WTC11 (cell line): ENCODE results near the gene LCN1. TPM values are rescaled to one million over a fixed set of nuclear protein-coding genes. Genes with fewer than 3 reads are reported as not detected.

ENCODE experiments used
- ATAC-seq: fragments of 200-7000 bp; cut with Tn5 transposase; 2 replicates; pipeline ENCODE4 v1.10.0; 2021; ENCODE audit warnings: mild to moderate bottlenecking, moderate library complexity
- CTCF ChIA-PET: fragments of 300-600 bp; sonication (Branson Sonifier 250); formaldehyde crosslinking; loops from one replicate; lab custom pipeline; 2021; ENCODE audit warnings: antibody characterized with exemption; lab: Charles Lee
- POLR2A ChIA-PET: fragments of 350-600 bp; sonication (Branson Sonifier 250); formaldehyde crosslinking; loops from one replicate; lab custom pipeline; 2021; ENCODE audit warnings: antibody characterized with exemption; lab: Charles Lee
- DNase-seq: peaks from one replicate; pipeline ENCODE4 v3.0.0; 2021; ENCODE audit warnings: low spot score
- H3K27ac Mint-ChIP-seq: 2 replicates; pipeline ENCODE4 v1.8.0; 2021; ENCODE audit warnings: mixed read lengths
- H3K27me3 Mint-ChIP-seq: 2 replicates; pipeline ENCODE4 v1.8.0; 2021; ENCODE audit warnings: low read depth, mild to moderate bottlenecking, moderate library complexity, mixed read lengths
- H3K36me3 Mint-ChIP-seq: 2 replicates; pipeline ENCODE4 v1.8.0; 2021; ENCODE audit warnings: mixed read lengths
- H3K4me1 Mint-ChIP-seq: 2 replicates; pipeline ENCODE4 v1.8.0; 2022; ENCODE audit warnings: mixed read lengths
- H3K4me3 Mint-ChIP-seq: 2 replicates; pipeline ENCODE4 v1.8.0; 2021; ENCODE audit warnings: mild to moderate bottlenecking, moderate library complexity, mixed read lengths
- H3K9me3 Mint-ChIP-seq: 2 replicates; pipeline ENCODE4 v1.8.0; 2021; ENCODE audit warnings: mixed read lengths
- AFF4 ChIP-seq: sonication (generic); formaldehyde crosslinking; IDR thresholded peaks from 2 replicates; pipeline ENCODE4 v1.8.1; 2023; ENCODE audit warnings: mild to moderate bottlenecking, missing genetic modification reagents, borderline replicate concordance
- ATF2 ChIP-seq: sonication (generic); formaldehyde crosslinking; IDR thresholded peaks from 2 replicates; pipeline ENCODE4 v1.8.1; 2022; ENCODE audit warnings: low read depth, missing genetic modification reagents, borderline replicate concordance
- CDX4 ChIP-seq: fragments of 250-450 bp; sonication (Bioruptor Pico); IDR thresholded peaks from 2 replicates; pipeline ENCODE4 v1.9.0; 2021; ENCODE audit warnings: moderate library complexity, mild to moderate bottlenecking, inconsistent platforms, borderline replicate concordance
- CREM ChIP-seq: sonication (generic); formaldehyde crosslinking; IDR thresholded peaks from 2 replicates; pipeline ENCODE4 v1.8.1; 2022; ENCODE audit warnings: mild to moderate bottlenecking, missing genetic modification reagents, moderate library complexity
- E2F1 ChIP-seq: sonication (generic); formaldehyde crosslinking; IDR thresholded peaks from 2 replicates; pipeline ENCODE4 v1.8.0; 2022; ENCODE audit warnings: mild to moderate bottlenecking, missing genetic modification reagents
- E2F4 ChIP-seq: sonication (generic); formaldehyde crosslinking; IDR thresholded peaks from 2 replicates; pipeline ENCODE4 v1.8.1; 2022; ENCODE audit warnings: low read depth, mild to moderate bottlenecking, moderate library complexity, missing genetic modification reagents, borderline replicate concordance
- FOXK1 ChIP-seq: sonication (generic); formaldehyde crosslinking; IDR thresholded peaks from 2 replicates; pipeline ENCODE4 v1.8.0; 2022; ENCODE audit warnings: mild to moderate bottlenecking, moderate library complexity, missing genetic modification reagents
- GTF2I ChIP-seq: fragments of 250-450 bp; sonication (Bioruptor Pico); conservative IDR thresholded peaks from 2 replicates; pipeline ENCODE4 v1.4.0; 2021; ENCODE audit warnings: mild to moderate bottlenecking
- HMGXB4 ChIP-seq: sonication (generic); formaldehyde crosslinking; IDR thresholded peaks from 2 replicates; pipeline ENCODE4 v1.8.1; 2023; ENCODE audit warnings: mild to moderate bottlenecking, moderate library complexity, missing genetic modification reagents
- IRF1 ChIP-seq: sonication (generic); formaldehyde crosslinking; IDR thresholded peaks from 2 replicates; pipeline ENCODE4 v1.8.0; 2023; ENCODE audit warnings: missing genetic modification reagents
- NFE2L1 ChIP-seq: sonication (generic); formaldehyde crosslinking; IDR thresholded peaks from 2 replicates; pipeline ENCODE4 v1.8.1; 2023; ENCODE audit warnings: missing genetic modification reagents
- TEAD1 ChIP-seq: sonication (generic); formaldehyde crosslinking; IDR thresholded peaks from 2 replicates; pipeline ENCODE4 v1.8.0; 2022; ENCODE audit warnings: mild to moderate bottlenecking, missing genetic modification reagents
- ZNF138 ChIP-seq: sonication (generic); formaldehyde crosslinking; conservative IDR thresholded peaks from 2 replicates; pipeline ENCODE4 v1.8.1; 2022; ENCODE audit warnings: mild to moderate bottlenecking, moderate library complexity, missing genetic modification reagents
- ZNF317 ChIP-seq: sonication (generic); formaldehyde crosslinking; IDR thresholded peaks from 2 replicates; pipeline ENCODE4 v1.8.1; 2023; ENCODE audit warnings: low read depth, mild to moderate bottlenecking, moderate library complexity, missing genetic modification reagents, borderline replicate concordance
- total RNA-seq: library from RNA; stranded (reverse); gene quantifications from 3 replicates; pipeline ENCODE4 v1.2.3, GENCODE V29; 2021

Gene LCN1
- total RNA-seq, 1 experiment from 2014 or later: not detected

- no peak for TF ChIP-seq CDX4 (CRISPR knock-in tag)
- 0 out of 2 replicates have a peak, but pooled peaks have one; percentile 25 for TF ChIP-seq TEAD1
These were observed 40.9 kb upstream of the LCN1 start (continued) for GRCh38 chr9:135480071-135480939.

GRCh38 chr9:135480940-135481310 is 40.3 kb upstream of the LCN1 start:
- no peak for TF ChIP-seq CDX4 (CRISPR knock-in tag)
- TF ChIP-seq ATF2 (CRISPR knock-in tag): no peak
- no peak for TF ChIP-seq ZNF317 (CRISPR knock-in tag)
- no peak for TF ChIP-seq IRF1 (CRISPR knock-in tag)
- no peak for TF ChIP-seq NFE2L1 (CRISPR knock-in tag)
- no peak for TF ChIP-seq GTF2I (CRISPR knock-in tag)
- no peak for TF ChIP-seq ZNF138 (CRISPR knock-in tag)
- H3K9me3 Mint-ChIP-seq: no peaks in the 10 kb centered on the region
- no peaks in the 10 kb centered on the region; the same call in 1 of the 2 replicates for H3K27me3 Mint-ChIP-seq
- H3K36me3 Mint-ChIP-seq: peaks cover 22% of the 10 kb centered on the region
- POLR2A ChIA-PET: interaction anchor here (1.3 kb wide), 1 partner anchor 13 kb away, joined by 3 read pairs; no protein-coding TSS in a partner anchor
- DNase-seq (no peak), ATAC-seq (peak; percentile 12)
- peak overlapping the region; percentile 66 for H3K4me3 Mint-ChIP-seq
- CTCF ChIA-PET: interaction anchor here (0.7 to 2.0 kb wide), 8 partner anchors 10 to 44 kb away, joined by 3 to 12 read pairs (median 9); a partner anchor contains a TSS
- H3K27ac Mint-ChIP-seq: no peak overlapping the region
- H3K4me1 Mint-ChIP-seq: peaks cover 16% of the 10 kb centered on the region; the same call in 1 of the 2 replicates

- CTCF ChIA-PET: no interaction called here
- no peaks in the 10 kb centered on the region for H3K9me3 Mint-ChIP-seq
- ATAC-seq: no peak
- H3K27me3 Mint-ChIP-seq: no peaks in the 10 kb centered on the region; the same call in 1 of the 2 replicates
- TF ChIP-seq AFF4 (CRISPR knock-in tag) (no peak), E2F1 (CRISPR knock-in tag) (no peak), HMGXB4 (CRISPR knock-in tag) (no peak), FOXK1 (no peak), CREM (CRISPR knock-in tag) (no peak), E2F4 (no peak)
- no peak for DNase-seq
- POLR2A ChIA-PET: no interaction called here
- peak overlapping the region; percentile 66 for H3K4me3 Mint-ChIP-seq
- H3K36me3 Mint-ChIP-seq: peaks cover 25% of the 10 kb centered on the region
- peaks cover 16% of the 10 kb centered on the region; the same call in 1 of the 2 replicates for H3K4me1 Mint-ChIP-seq
- peak overlapping the region; percentile 49; the same call in 1 of the 2 replicates for H3K27ac Mint-ChIP-seq
These were observed 39.1 kb upstream of the LCN1 start for GRCh38 chr9:135482015-135482754.
